Spleen (tissue), 7 donors: ENCODE results near the gene S100A6.

Experiments
- CTCF ChIP-seq, 11 experiments: fragments of 200-600 bp in 7 of 11; fragments of 450-650 bp in 4 of 11; sonication (generic) in 4 of 11; IDR thresholded peaks in 8 of 11; conservative IDR thresholded peaks in 3 of 11; 1 replicate in 7 of 11; 2 replicates in 4 of 11; pipeline versions ENCODE4 v1.4.0 to v1.8.0; 2016 to 2021; ENCODE audit warnings: antibody characterized with exemption in 11 of 11, inconsistent platforms in 4 of 11, mild to moderate bottlenecking in 1 of 11
- POLR2A ChIP-seq, 3 donors: fragments of 450-650 bp; IDR thresholded peaks; one replicate each; pipeline ENCODE4 v1.5.1; 2017; ENCODE audit warnings: antibody characterized with exemption in 3 of 3, mild to moderate bottlenecking in 1 of 3
- POLR2AphosphoS5 ChIP-seq, 3 donors: sonication (generic); formaldehyde crosslinking; IDR thresholded peaks; one replicate each; pipeline ENCODE4 v1.5.1; 2017; ENCODE audit warnings: antibody characterized with exemption in 3 of 3
- donor health status: DM: no; HTN: no; CAD: no; lungs with moderate emphysema.
- donor health status: DM: no; HTN: no; CAD: no.
- donor health status: DM: no; HTN: no; CAD: no.

GRCh38 chr1:153531638-153532037 is 4.2 kb downstream of the S100A6 start:
- TF ChIP-seq POLR2AphosphoS5 (IDR thresholded peaks at IDR 0.05) (no peak), POLR2A (IDR thresholded peaks at IDR 0.05) (no peak), CTCF (IDR thresholded peaks at IDR 0.05 in 8 of 11, conservative IDR thresholded peaks at IDR 0.05 in 3 of 11) (no peak)
